Nephron progenitor cell (in vitro differentiated cells): Measurements from ENCODE around the gene INPP4B.

Experiments
- DNase-seq: peaks from one replicate; pipeline ENCODE4 v3.0.0; 2021
- H3K27ac Mint-ChIP-seq: 2 replicates; pipeline ENCODE4 v1.8.0; 2021; ENCODE audit warnings: mild to moderate bottlenecking, moderate library complexity, mixed read lengths
- H3K27me3 Mint-ChIP-seq: 2 replicates; pipeline ENCODE4 v1.8.0; 2021; ENCODE audit warnings: mild to moderate bottlenecking, low read depth, mixed read lengths; ENCODE audit not compliant: poor library complexity
- H3K36me3 Mint-ChIP-seq: 2 replicates; pipeline ENCODE4 v1.8.0; 2021; ENCODE audit warnings: low read depth, mixed read lengths
- H3K4me1 Mint-ChIP-seq: 2 replicates; pipeline ENCODE4 v1.8.0; 2021; ENCODE audit warnings: mixed read lengths
- H3K4me3 Mint-ChIP-seq: 2 replicates; pipeline ENCODE4 v1.8.0; 2021; ENCODE audit warnings: mild to moderate bottlenecking, moderate library complexity, mixed read lengths
- H3K9me3 Mint-ChIP-seq: 2 replicates; pipeline ENCODE4 v1.8.0; 2021; ENCODE audit warnings: mild to moderate bottlenecking, moderate library complexity, mixed read lengths
- TF ChIP-seq, protein P1 (sequence below): fragments of 200-600 bp; sonication (generic); IDR thresholded peaks from 2 replicates; pipeline ENCODE4 v1.5.0; 2021; ENCODE audit warnings: antibody characterized with exemption

Gene INPP4B

DNA sequence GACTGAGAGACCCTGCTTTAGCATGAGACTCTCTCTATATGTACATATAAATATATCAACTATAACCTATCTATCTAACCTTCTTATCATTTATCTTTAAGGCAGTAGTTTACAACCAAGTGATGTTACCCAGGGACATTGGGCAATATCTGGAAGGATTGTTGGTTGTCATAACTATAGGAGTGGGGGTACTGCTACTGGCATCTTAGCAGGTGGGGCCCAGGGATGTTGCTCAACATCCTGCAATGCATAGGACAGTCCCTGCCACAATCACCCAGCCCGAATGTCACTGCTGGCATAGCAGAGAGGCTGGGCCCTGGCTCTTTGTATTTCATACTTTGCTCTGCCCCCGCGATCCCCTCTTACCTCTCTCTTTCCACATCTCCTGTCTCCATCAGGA, 812.0 kb downstream of the INPP4B start:
- DNase-seq, result no peak
- TF ChIP-seq, protein P1, sequence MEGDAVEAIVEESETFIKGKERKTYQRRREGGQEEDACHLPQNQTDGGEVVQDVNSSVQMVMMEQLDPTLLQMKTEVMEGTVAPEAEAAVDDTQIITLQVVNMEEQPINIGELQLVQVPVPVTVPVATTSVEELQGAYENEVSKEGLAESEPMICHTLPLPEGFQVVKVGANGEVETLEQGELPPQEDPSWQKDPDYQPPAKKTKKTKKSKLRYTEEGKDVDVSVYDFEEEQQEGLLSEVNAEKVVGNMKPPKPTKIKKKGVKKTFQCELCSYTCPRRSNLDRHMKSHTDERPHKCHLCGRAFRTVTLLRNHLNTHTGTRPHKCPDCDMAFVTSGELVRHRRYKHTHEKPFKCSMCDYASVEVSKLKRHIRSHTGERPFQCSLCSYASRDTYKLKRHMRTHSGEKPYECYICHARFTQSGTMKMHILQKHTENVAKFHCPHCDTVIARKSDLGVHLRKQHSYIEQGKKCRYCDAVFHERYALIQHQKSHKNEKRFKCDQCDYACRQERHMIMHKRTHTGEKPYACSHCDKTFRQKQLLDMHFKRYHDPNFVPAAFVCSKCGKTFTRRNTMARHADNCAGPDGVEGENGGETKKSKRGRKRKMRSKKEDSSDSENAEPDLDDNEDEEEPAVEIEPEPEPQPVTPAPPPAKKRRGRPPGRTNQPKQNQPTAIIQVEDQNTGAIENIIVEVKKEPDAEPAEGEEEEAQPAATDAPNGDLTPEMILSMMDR, result no peak
- no peaks in the 10 kb centered on the region for H3K36me3 Mint-ChIP-seq
- no peak overlapping the region for H3K27ac Mint-ChIP-seq
- H3K9me3 Mint-ChIP-seq, result no peaks in the 10 kb centered on the region
- H3K4me1 Mint-ChIP-seq, result no peaks in the 10 kb centered on the region
- peaks cover 9% of the 10 kb centered on the region for H3K27me3 Mint-ChIP-seq
- no peak overlapping the region for H3K4me3 Mint-ChIP-seq

DNA sequence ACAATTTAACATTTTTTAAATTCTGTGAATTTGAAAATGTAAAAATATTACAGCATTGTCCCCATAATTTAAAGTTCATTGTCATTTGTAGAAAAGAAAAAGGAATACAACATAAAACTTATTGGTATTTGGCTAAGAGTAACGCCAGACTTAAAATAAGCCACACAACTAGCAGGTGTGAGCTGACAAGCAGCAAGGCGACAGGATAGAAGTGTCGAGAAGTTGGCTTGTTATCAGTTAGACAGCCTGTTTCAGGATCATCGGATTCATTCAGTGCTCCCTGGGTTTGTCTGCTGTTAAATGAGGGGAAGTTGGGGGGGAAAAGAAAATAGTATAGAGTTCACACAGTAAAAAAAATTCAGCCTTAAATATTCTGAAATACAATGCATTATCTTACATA, 816.1 kb downstream of the INPP4B start:
- Mint-ChIP-seq H3K4me1 (peaks cover 4% of the 10 kb centered on the region), H3K27me3 (peaks cover 3% of the 10 kb centered on the region), H3K9me3 (no peaks in the 10 kb centered on the region), H3K27ac (no peak overlapping the region), H3K4me3 (no peak overlapping the region), H3K36me3 (no peaks in the 10 kb centered on the region)
- no peak for DNase-seq
- TF ChIP-seq, protein P1, result no peak

DNA sequence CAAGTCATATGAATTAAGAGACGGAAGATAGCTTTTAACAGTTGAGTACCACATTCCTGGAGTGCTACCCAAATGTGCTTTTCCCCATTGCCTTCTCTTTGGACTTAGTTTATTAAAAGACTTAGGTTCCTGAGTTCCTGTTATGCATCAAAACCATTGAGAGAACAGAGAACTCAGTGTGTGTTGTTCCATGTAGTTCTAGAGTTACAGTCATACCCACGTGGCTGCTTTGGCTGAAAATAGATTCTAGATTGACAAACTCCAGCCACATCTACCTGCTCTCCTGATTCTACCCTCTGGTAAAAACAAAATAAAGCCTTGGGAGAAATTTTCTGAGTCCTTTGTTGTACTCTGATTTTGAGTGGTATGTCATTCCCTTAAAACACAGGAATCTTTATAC, 824.3 kb downstream of the INPP4B start:
- H3K9me3 Mint-ChIP-seq, result no peaks in the 10 kb centered on the region
- no peaks in the 10 kb centered on the region for H3K27me3 Mint-ChIP-seq
- H3K27ac Mint-ChIP-seq, result no peak overlapping the region
- no peak overlapping the region for H3K4me3 Mint-ChIP-seq
- TF ChIP-seq, protein P1, result no peak
- peaks cover 4% of the 10 kb centered on the region for H3K4me1 Mint-ChIP-seq
- no peak for DNase-seq
- no peaks in the 10 kb centered on the region for H3K36me3 Mint-ChIP-seq

DNA sequence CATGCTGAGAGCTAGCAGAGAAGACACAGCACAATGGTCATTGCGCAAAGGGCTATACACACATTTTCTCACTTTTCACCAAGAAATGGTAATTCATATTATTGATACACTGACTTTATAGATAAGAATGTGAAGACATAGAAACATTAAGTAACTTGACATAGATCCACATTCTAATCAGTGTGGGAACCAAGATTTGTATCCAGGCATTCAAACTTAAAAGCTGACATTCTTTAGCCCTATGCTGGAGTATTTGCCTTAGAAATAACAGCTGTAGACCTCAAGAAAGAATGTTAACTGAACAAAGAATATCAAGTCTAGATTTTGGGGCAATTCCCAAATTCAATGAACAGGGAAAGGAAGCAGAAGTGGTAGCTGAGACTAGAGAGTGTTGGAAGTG, 824.9 kb downstream of the INPP4B start:
- H3K4me3 Mint-ChIP-seq, result no peak overlapping the region
- H3K4me1 Mint-ChIP-seq, result peaks cover 4% of the 10 kb centered on the region
- no peaks in the 10 kb centered on the region for H3K27me3 Mint-ChIP-seq

DNA sequence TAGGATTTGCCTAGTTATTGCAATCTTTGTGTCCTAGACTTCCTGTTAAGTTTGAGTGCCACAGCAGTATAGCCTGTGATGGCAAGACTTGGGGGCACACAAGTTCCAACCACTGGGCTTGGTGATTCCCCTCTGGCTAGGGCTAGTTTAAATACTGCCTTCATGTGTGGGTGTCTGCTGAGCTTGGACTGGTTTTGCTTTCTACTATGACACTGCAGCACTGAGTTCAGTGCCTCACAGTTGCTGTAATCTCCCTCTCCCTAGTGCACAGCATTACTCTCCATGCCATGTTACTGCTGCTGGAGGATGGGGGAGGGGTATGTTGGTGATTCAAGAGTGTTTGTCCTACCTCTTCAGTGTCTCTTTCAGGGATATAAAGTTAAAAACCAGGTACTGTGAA, 830.1 kb downstream of the INPP4B start:
- Mint-ChIP-seq H3K36me3 (no peaks in the 10 kb centered on the region), H3K27ac (no peak overlapping the region), H3K4me3 (no peak overlapping the region), H3K4me1 (no peaks in the 10 kb centered on the region), H3K9me3 (no peaks in the 10 kb centered on the region), H3K27me3 (no peaks in the 10 kb centered on the region)
- no peak for DNase-seq
- TF ChIP-seq, protein P1, result no peak

More for the DNA sequence above, 824.9 kb downstream of the INPP4B start:
- DNase-seq, result no peak
- TF ChIP-seq, protein P1, result no peak
- Mint-ChIP-seq H3K9me3 (no peaks in the 10 kb centered on the region), H3K36me3 (no peaks in the 10 kb centered on the region), H3K27ac (no peak overlapping the region)

DNA sequence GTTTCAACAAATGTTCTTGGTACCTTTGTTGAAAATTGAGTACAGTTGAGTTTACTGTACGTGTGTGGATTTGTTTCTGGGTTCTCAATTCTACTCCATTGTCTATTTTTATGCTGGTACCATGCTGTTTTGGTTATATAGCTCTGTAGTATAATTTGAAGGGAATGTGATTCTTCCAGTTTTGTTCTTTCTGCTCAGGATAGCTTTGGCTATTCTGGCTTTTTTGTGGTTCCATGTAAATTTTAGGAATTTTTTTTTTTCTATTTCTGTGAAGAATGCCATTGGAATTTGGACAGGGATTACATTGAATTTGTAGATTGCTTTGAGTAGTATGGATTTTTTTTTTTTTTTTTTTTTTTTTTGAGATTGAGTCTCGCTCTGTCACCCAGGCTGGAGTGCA, 836.4 kb downstream of the INPP4B start:
- no peak overlapping the region for H3K27ac Mint-ChIP-seq
- H3K4me1 Mint-ChIP-seq, result no peaks in the 10 kb centered on the region
- TF ChIP-seq, protein P1, result no peak
- H3K36me3 Mint-ChIP-seq, result no peaks in the 10 kb centered on the region
- H3K4me3 Mint-ChIP-seq, result no peak overlapping the region
- H3K27me3 Mint-ChIP-seq, result no peaks in the 10 kb centered on the region
- no peak for DNase-seq
- peaks cover 27% of the 10 kb centered on the region for H3K9me3 Mint-ChIP-seq
